Osteocyte (in vitro differentiated cells): Measurements from ENCODE around the gene RHCG. TPM values are rescaled to one million over a fixed set of nuclear protein-coding genes. Genes with fewer than 3 reads are reported as not detected.

ENCODE experiments used
- DNase-seq: peaks from one replicate; pipeline ENCODE4 v3.0.0; 2021; ENCODE audit warnings: mixed read lengths; ENCODE audit not compliant: unreplicated experiment; ENCODE audit errors: extremely low spot score
- H3K27ac Mint-ChIP-seq: one replicate; pipeline ENCODE4 v1.8.0; 2021; ENCODE audit warnings: mild to moderate bottlenecking, mixed read lengths; ENCODE audit not compliant: unreplicated experiment
- H3K27me3 Mint-ChIP-seq: one replicate; pipeline ENCODE4 v1.8.0; 2021; ENCODE audit warnings: mixed read lengths; ENCODE audit not compliant: unreplicated experiment
- H3K36me3 Mint-ChIP-seq: one replicate; pipeline ENCODE4 v1.8.0; 2021; ENCODE audit warnings: mixed read lengths; ENCODE audit not compliant: unreplicated experiment
- H3K4me1 Mint-ChIP-seq: one replicate; pipeline ENCODE4 v1.8.0; 2021; ENCODE audit warnings: mixed read lengths; ENCODE audit not compliant: unreplicated experiment
- H3K4me3 Mint-ChIP-seq: one replicate; pipeline ENCODE4 v1.8.0; 2021; ENCODE audit warnings: mild to moderate bottlenecking, moderate library complexity, mixed read lengths; ENCODE audit not compliant: unreplicated experiment
- H3K9me3 Mint-ChIP-seq: one replicate; pipeline ENCODE4 v1.8.0; 2021; ENCODE audit warnings: mixed read lengths; ENCODE audit not compliant: unreplicated experiment
- total RNA-seq: library from RNA; stranded (reverse); gene quantifications from 2 replicates; pipeline ENCODE4 v1.2.1, GENCODE V29; 2021
- TF ChIP-seq, protein P1 (sequence below): fragments of 200-600 bp; sonication (generic); IDR thresholded peaks from 2 replicates; pipeline ENCODE4 v1.5.0; 2021; ENCODE audit warnings: antibody characterized with exemption, mild to moderate bottlenecking, moderate library complexity

RHCG gene
- total RNA-seq, 1 donor from 2014 or later: not detected

DNA sequence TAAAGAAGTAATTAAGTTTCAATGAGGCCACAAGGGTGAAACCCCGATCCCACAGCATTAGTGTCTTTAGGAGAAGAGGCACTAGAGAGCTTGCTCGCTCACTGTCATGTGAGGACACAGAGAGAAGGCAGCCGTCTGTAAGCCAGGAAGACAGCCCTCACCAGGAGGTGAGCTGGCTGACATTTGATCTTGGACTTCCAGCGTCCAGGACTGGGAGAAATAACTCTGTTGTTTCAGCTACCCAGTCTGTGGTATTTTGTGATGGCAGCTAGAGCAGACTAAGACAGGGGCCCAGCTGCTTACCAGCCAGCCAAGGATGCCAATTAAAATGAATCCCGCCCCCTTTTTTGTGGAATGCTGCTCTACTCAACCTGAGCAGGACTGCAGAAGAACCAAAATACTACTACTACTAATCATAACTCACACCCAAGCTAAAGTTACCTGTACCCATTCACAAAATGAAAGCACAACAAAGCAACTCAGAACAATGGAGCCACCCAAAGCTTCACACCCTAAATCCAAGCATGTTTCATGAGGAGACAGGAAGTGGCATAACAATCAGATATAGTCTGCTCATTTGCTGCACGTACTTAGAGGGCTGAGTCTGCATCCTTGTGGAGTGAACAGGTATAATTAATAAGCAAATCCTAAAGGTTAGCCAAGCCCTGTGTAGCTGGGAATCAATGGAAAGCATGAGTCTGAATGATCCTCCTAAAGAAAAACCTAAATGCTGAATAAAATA lies 35.6 kb upstream of the RHCG start:
- H3K36me3 Mint-ChIP-seq: no peaks in the 10 kb centered on the region

DNA sequence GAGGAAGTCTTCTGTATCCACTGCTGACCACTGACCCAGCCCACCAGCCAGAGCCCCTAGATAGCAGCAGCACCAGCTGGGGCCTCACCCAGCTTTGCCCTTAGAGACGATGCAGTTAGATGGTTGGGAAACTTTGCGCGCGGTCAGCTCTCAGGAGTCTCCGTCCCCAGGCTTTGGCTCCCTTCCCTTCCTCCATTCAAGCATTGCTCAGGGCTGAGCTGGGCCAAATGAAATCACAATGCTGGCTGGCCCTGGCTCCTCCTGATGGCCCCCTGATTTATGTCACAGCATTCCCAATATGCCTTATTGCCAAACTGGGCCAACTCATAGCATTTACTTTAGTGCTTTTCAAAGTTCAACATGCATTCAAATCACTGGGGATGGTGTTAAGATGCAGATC lies 34.6 kb upstream of the RHCG start:
- peaks cover 38% of the 10 kb centered on the region for H3K27me3 Mint-ChIP-seq
- DNase-seq: no peak
- H3K36me3 Mint-ChIP-seq: no peaks in the 10 kb centered on the region
- H3K4me1 Mint-ChIP-seq: peaks cover 6% of the 10 kb centered on the region
- no peak overlapping the region for H3K4me3 Mint-ChIP-seq
- TF ChIP-seq, protein P1, sequence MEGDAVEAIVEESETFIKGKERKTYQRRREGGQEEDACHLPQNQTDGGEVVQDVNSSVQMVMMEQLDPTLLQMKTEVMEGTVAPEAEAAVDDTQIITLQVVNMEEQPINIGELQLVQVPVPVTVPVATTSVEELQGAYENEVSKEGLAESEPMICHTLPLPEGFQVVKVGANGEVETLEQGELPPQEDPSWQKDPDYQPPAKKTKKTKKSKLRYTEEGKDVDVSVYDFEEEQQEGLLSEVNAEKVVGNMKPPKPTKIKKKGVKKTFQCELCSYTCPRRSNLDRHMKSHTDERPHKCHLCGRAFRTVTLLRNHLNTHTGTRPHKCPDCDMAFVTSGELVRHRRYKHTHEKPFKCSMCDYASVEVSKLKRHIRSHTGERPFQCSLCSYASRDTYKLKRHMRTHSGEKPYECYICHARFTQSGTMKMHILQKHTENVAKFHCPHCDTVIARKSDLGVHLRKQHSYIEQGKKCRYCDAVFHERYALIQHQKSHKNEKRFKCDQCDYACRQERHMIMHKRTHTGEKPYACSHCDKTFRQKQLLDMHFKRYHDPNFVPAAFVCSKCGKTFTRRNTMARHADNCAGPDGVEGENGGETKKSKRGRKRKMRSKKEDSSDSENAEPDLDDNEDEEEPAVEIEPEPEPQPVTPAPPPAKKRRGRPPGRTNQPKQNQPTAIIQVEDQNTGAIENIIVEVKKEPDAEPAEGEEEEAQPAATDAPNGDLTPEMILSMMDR: no peak
- no peak overlapping the region for H3K27ac Mint-ChIP-seq
- no peaks in the 10 kb centered on the region for H3K9me3 Mint-ChIP-seq

More for the DNA sequence above, 35.6 kb upstream of the RHCG start:
- Mint-ChIP-seq H3K9me3 (no peaks in the 10 kb centered on the region), H3K27me3 (peaks cover 42% of the 10 kb centered on the region), H3K4me1 (peaks cover 6% of the 10 kb centered on the region), H3K4me3 (no peak overlapping the region), H3K27ac (no peak overlapping the region)
- TF ChIP-seq, protein P1: no peak
- DNase-seq: no peak

DNA sequence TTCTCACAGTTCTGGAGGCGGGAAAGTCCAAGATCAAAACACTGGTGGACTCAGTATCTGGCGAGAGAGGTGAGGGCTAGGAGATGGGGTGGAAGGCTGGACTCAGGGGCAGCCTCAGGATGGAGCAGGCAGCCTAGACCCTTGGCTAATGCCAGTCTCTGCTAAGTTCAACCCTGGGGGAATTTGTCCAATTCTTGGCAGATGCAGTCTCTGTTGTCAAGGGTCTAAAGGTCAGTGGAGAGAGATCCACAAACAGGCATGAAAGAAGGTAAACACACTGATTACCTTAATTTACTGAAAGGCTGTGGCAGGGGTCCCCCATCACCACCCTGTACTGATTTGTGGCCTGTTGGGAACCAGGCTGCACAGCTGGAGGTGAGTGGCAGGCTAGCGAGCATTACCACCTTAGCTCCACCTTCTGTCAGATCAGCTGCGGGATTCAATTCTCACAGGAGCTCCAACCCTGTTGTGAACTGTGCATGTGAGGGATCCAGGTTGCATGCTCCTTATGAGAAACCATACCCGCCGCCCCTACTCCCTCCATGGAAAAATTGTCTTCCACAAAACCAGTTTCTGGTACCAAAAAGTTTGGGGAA lies 32.5 kb upstream of the RHCG start:
- H3K27me3 Mint-ChIP-seq: peaks cover 38% of the 10 kb centered on the region
- no peaks in the 10 kb centered on the region for H3K9me3 Mint-ChIP-seq
- no peak overlapping the region for H3K27ac Mint-ChIP-seq
- H3K36me3 Mint-ChIP-seq: no peaks in the 10 kb centered on the region
- TF ChIP-seq, protein P1: no peak
- no peak for DNase-seq
- no peak overlapping the region for H3K4me3 Mint-ChIP-seq
- peaks cover 6% of the 10 kb centered on the region for H3K4me1 Mint-ChIP-seq

DNA sequence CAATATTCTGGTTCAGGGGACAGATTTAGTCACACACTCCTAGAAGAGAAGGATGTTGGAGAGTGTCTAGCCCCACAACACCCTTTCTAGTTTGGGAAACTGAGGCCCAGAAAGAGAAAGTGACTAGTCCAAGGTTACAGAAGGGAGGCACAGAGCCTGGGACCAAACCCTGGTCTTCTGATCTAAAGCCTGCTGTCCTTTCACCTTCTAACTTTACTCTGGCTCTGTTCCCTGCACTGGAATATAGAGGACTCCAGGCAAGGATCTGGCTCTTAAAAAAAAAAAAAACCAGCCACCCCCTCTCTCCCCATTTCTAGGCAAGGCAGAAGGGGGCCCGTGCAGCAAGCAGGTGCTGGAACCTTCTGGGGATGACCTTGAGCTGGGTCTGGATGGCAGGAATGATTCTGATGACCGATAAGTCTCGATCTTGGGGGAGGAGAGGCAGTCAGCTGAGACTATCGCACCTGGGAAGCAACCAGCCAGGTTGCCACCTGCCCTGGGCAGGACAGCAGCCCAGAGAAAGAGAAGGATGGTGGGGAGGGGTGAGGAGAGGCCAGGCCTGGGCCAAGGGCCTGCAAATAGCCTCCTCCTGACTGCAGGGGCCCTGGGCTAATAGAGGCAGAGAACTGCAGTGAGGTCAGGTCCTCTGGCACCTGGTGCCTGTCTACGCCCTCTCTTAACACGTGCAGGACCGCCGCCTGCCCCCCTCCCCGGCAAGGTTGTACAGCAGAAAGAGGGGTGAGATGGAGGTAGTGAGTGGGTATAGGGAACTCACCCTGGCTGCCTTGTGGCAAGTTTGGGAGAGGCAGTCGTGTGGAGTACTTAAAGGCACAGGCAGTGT lies 30.4 kb upstream of the RHCG start:
- Mint-ChIP-seq H3K27ac (no peak overlapping the region), H3K4me3 (no peak overlapping the region), H3K9me3 (no peaks in the 10 kb centered on the region), H3K27me3 (peaks cover 44% of the 10 kb centered on the region), H3K36me3 (no peaks in the 10 kb centered on the region), H3K4me1 (peaks cover 3% of the 10 kb centered on the region)
- TF ChIP-seq, protein P1: no peak
- peak; percentile 71 for DNase-seq

GRCh38 chr15:89526181-89526580 lies 29.8 kb upstream of the RHCG start:
- no peak overlapping the region for H3K27ac Mint-ChIP-seq
- DNase-seq: no peak
- H3K4me3 Mint-ChIP-seq: no peak overlapping the region
- no peaks in the 10 kb centered on the region for H3K9me3 Mint-ChIP-seq
- H3K36me3 Mint-ChIP-seq: no peaks in the 10 kb centered on the region
- peaks cover 47% of the 10 kb centered on the region for H3K27me3 Mint-ChIP-seq
- H3K4me1 Mint-ChIP-seq: no peaks in the 10 kb centered on the region
- TF ChIP-seq, protein P1: no peak
